Femur (tissue), 1 donor: Measurements from ENCODE around the gene YEATS4.
A peak's percentile ranks its signal among the peaks of the same experiment; 100 is the strongest.
"Not testable (repeated sequence)": the region's sequence is repeated elsewhere in the genome, so short reads cannot be mapped to it uniquely, and the experiment has no call there.

Experiments
- DNase-seq: peaks from one replicate; pipeline ENCODE4 v3.0.0-alpha.2; 2017

Gene YEATS4

GRCh38 chr12:69359531-69360347 lies at the start of gene YEATS4:
YEATS4 (plus strand) TSS chr12:69359743; CDS start chr12:69359973, 230 bp downstream.
- DNase-seq, result peak; percentile 92

GRCh38 chr12:69313209-69313608 lies 46.3 kb upstream of the YEATS4 start:
- DNase-seq, result no peak

GRCh38 chr12:69316784-69317183 lies 42.8 kb upstream of the YEATS4 start:
- not testable (repeated sequence) for DNase-seq

GRCh38 chr12:69317233-69317632 lies 42.3 kb upstream of the YEATS4 start:
- not testable (repeated sequence) for DNase-seq

GRCh38 chr12:69318225-69318624 lies 41.3 kb upstream of the YEATS4 start:
- DNase-seq, result no peak

GRCh38 chr12:69321351-69321750 lies 38.2 kb upstream of the YEATS4 start:
- DNase-seq, result no peak

GRCh38 chr12:69324797-69325466 lies 34.6 kb upstream of the YEATS4 start:
- DNase-seq, result no peak

- DNase-seq, result no peak
These were observed 31.1 kb upstream of the YEATS4 start for GRCh38 chr12:69328426-69328825.

- no peak for DNase-seq
These were observed 29.7 kb upstream of the YEATS4 start for GRCh38 chr12:69329669-69330428.

- DNase-seq, result peak; percentile 27
These were observed 28.8 kb upstream of the YEATS4 start for GRCh38 chr12:69330475-69331473.

- no peak for DNase-seq
These were observed 28.0 kb upstream of the YEATS4 start for GRCh38 chr12:69331519-69331908.

- DNase-seq, result no peak
These were observed 27.4 kb upstream of the YEATS4 start for GRCh38 chr12:69331909-69332684.

- no peak for DNase-seq
These were observed 26.7 kb upstream of the YEATS4 start for GRCh38 chr12:69332815-69333358.

GRCh38 chr12:69334158-69334557 lies 25.4 kb upstream of the YEATS4 start:
- DNase-seq, result no peak

GRCh38 chr12:69337311-69338090 lies 22.0 kb upstream of the YEATS4 start:
- no peak for DNase-seq

GRCh38 chr12:69338120-69338859 lies 21.3 kb upstream of the YEATS4 start:
- no peak for DNase-seq

- DNase-seq, result no peak
These were observed 20.6 kb upstream of the YEATS4 start for GRCh38 chr12:69338936-69339335.

GRCh38 chr12:69339999-69340398 lies 19.5 kb upstream of the YEATS4 start:
- no peak for DNase-seq

- no peak for DNase-seq
These were observed 18.2 kb upstream of the YEATS4 start for GRCh38 chr12:69341328-69341727.

- DNase-seq, result no peak
These were observed 17.1 kb upstream of the YEATS4 start for GRCh38 chr12:69342421-69342820.
